H1 (cell line): ENCODE data around the gene CAMSAP1. TPM values are rescaled to one million over a fixed set of nuclear protein-coding genes. Genes with fewer than 3 reads are reported as not detected.

ENCODE experiments used
- CTCF ChIA-PET: fragments of 300-600 bp; sonication (Branson Sonifier 250); formaldehyde crosslinking; loops from one replicate; lab custom pipeline; 2021; ENCODE audit not compliant: partially characterized antibody; lab: Charles Lee
- POLR2A ChIA-PET: fragments of 300-600 bp; sonication (Branson Sonifier 250); formaldehyde crosslinking; loops from one replicate; lab custom pipeline; 2021; ENCODE audit warnings: inconsistent platforms; ENCODE audit not compliant: partially characterized antibody; lab: Charles Lee
- DNase-seq, 2 experiments: peaks; one replicate each; pipeline versions ENCODE4 v3.0.0 to v3.0.0-alpha.2; 2010 to 2022; ENCODE audit warnings: low spot score in 2 of 2, low read depth in 1 of 2, mixed read lengths in 1 of 2
- FAIRE-seq: peaks from 2 replicates; lab custom pipeline; 2011; peaks lifted over from hg19 to GRCh38; lab: Jason Lieb, UNC
- H2AFZ ChIP-seq: 2 replicates; pipeline ENCODE4 v1.8.1; 2012; ENCODE audit warnings: low read length, inconsistent platforms
- H2AK5ac ChIP-seq: 2 replicates; pipeline ENCODE4 v1.6.1; 2013; ENCODE audit warnings: low read depth, low read length
- H2BK120ac ChIP-seq: replicated peaks from 2 replicates; pipeline ENCODE3; 2013; ENCODE audit warnings: low read depth, low read length, inconsistent platforms
- H2BK12ac ChIP-seq: 2 replicates; pipeline ENCODE4 v1.6.1; 2013; ENCODE audit warnings: low read depth, low read length
- H2BK15ac ChIP-seq: 2 replicates; pipeline ENCODE4 v1.6.1; 2013; ENCODE audit warnings: low read length
- H2BK20ac ChIP-seq: 2 replicates; pipeline ENCODE4 v1.6.1; 2013; ENCODE audit warnings: low read length
- H2BK5ac ChIP-seq: 2 replicates; pipeline ENCODE4 v1.6.1; 2013; ENCODE audit warnings: low read depth, low read length
- H3K14ac ChIP-seq: 2 replicates; pipeline ENCODE4 v1.6.1; 2013; ENCODE audit warnings: inconsistent platforms; ENCODE audit not compliant: insufficient read length
- H3K18ac ChIP-seq: 2 replicates; pipeline ENCODE4 v1.6.1; 2013; ENCODE audit warnings: low read length; ENCODE audit errors: extremely low read depth
- H3K23ac ChIP-seq: 2 replicates; pipeline ENCODE4 v1.6.1; 2013; ENCODE audit warnings: inconsistent platforms; ENCODE audit not compliant: insufficient read length
- H3K23me2 ChIP-seq: 2 replicates; pipeline ENCODE4 v1.6.1; 2013; ENCODE audit warnings: low read depth, low read length
- H3K27ac ChIP-seq: 2 replicates; pipeline ENCODE4 v1.6.1; 2011; ENCODE audit warnings: low read depth, low read length, inconsistent platforms
- H3K27me3 ChIP-seq, 4 experiments: replicated peaks in 1 of 4; 1 replicate in 1 of 4; 2 replicates in 3 of 4; pipeline versions ENCODE4 v1.6.1 to v1.8.1; 2011 to 2013; ENCODE audit warnings: low read length in 3 of 4, mild to moderate bottlenecking in 3 of 4, inconsistent platforms in 2 of 4, mixed read lengths in 2 of 4, moderate library complexity in 1 of 4; ENCODE audit not compliant: control insufficient read depth in 3 of 4, insufficient read depth in 3 of 4; ENCODE audit errors: extremely low read depth in 1 of 4
- H3K36me3 ChIP-seq, 4 experiments: 2 replicates each; pipeline versions ENCODE4 v1.6.1 to v1.8.1; 2011 to 2013; ENCODE audit warnings: mild to moderate bottlenecking in 4 of 4, low read length in 3 of 4, moderate library complexity in 2 of 4, control low read depth in 1 of 4, inconsistent platforms in 1 of 4; ENCODE audit not compliant: insufficient read depth in 4 of 4, control insufficient read depth in 2 of 4
- H3K4ac ChIP-seq: replicated peaks from 2 replicates; pipeline ENCODE3; 2013; ENCODE audit warnings: low read length, low read depth, mixed read lengths, inconsistent platforms; ENCODE audit not compliant: insufficient read length
- H3K4me1 ChIP-seq, 4 experiments: replicated peaks in 1 of 4; 1 replicate in 1 of 4; 2 replicates in 3 of 4; pipeline versions ENCODE4 v1.6.1 to v1.8.1; 2011 to 2013; ENCODE audit warnings: low read length in 3 of 4, inconsistent platforms in 2 of 4, mixed read lengths in 1 of 4; ENCODE audit not compliant: insufficient read depth in 4 of 4, control insufficient read depth in 3 of 4
- H3K4me2 ChIP-seq, 2 experiments: 2 replicates each; pipeline versions ENCODE4 v1.6.1 to v1.8.1; 2011 to 2013; ENCODE audit warnings: low read depth in 2 of 2, low read length in 2 of 2, control low read depth in 1 of 2, inconsistent platforms in 1 of 2, mild to moderate bottlenecking in 1 of 2; ENCODE audit not compliant: insufficient read depth in 1 of 2
- H3K4me3 ChIP-seq, 4 experiments: fragments of 200-600, 300-600 bp in 1 of 4; sonication (generic), shearing (Covaris generic), sonication (Bioruptor Twin) in 1 of 4; 2 replicates each; pipeline versions ENCODE4 v1.5.1 to v1.8.1; 2011 to 2016; ENCODE audit warnings: low read length in 4 of 4, low read depth in 3 of 4, control low read depth in 2 of 4, inconsistent platforms in 2 of 4, mild to moderate bottlenecking in 2 of 4, mixed read lengths in 1 of 4, moderate library complexity in 1 of 4; ENCODE audit not compliant: insufficient read depth in 2 of 4; ENCODE audit errors: extremely low read depth in 1 of 4
- H3K56ac ChIP-seq: replicated peaks from 2 replicates; pipeline ENCODE3; 2013; ENCODE audit warnings: low read depth, mild to moderate bottlenecking, mixed read lengths, low read length, inconsistent platforms; ENCODE audit not compliant: insufficient read length
- H3K79me1 ChIP-seq: 2 replicates; pipeline ENCODE4 v1.6.1; 2013; ENCODE audit warnings: low read depth, low read length, control low read depth
- H3K79me2 ChIP-seq, 2 experiments: 2 replicates each; pipeline versions ENCODE4 v1.6.1 to v1.8.1; 2012 to 2013; ENCODE audit warnings: low read length in 2 of 2, mild to moderate bottlenecking in 2 of 2, inconsistent platforms in 1 of 2; ENCODE audit not compliant: insufficient read depth in 2 of 2, control insufficient read depth in 1 of 2
- H3K9ac ChIP-seq, 4 experiments: replicated peaks in 1 of 4; 1 replicate in 1 of 4; 2 replicates in 3 of 4; pipeline versions ENCODE4 v1.6.1 to v1.8.1; 2011 to 2013; ENCODE audit warnings: low read depth in 3 of 4, low read length in 3 of 4, control low read depth in 2 of 4, mild to moderate bottlenecking in 2 of 4, moderate library complexity in 2 of 4, inconsistent platforms in 1 of 4; ENCODE audit errors: extremely low read depth in 1 of 4
- H3K9me3 ChIP-seq, 2 experiments: 2 replicates each; pipeline versions ENCODE4 v1.6.1 to v1.8.1; 2012 to 2013; ENCODE audit warnings: mild to moderate bottlenecking in 2 of 2, moderate library complexity in 2 of 2, control low read depth in 1 of 2, inconsistent platforms in 1 of 2, low read depth in 1 of 2, low read length in 1 of 2, mixed read lengths in 1 of 2; ENCODE audit not compliant: insufficient read depth in 2 of 2
- H4K20me1 ChIP-seq, 2 experiments: replicated peaks in 1 of 2; 2 replicates each; pipeline versions ENCODE3 to v1.8.1; 2011 to 2013; ENCODE audit warnings: inconsistent platforms in 2 of 2, low read length in 2 of 2, mild to moderate bottlenecking in 1 of 2; ENCODE audit not compliant: insufficient read depth in 2 of 2, control insufficient read depth in 1 of 2
- H4K5ac ChIP-seq: 2 replicates; pipeline ENCODE4 v1.6.1; 2013; ENCODE audit warnings: low read length, low read depth, mixed read lengths, inconsistent platforms; ENCODE audit not compliant: insufficient read length
- H4K8ac ChIP-seq: 2 replicates; pipeline ENCODE4 v1.8.0; 2013; ENCODE audit warnings: mild to moderate bottlenecking, moderate library complexity, low read length, inconsistent platforms; ENCODE audit not compliant: insufficient read depth; ENCODE audit errors: extremely low read depth
- H4K91ac ChIP-seq: replicated peaks from 2 replicates; pipeline ENCODE3; 2013; ENCODE audit warnings: low read length, mixed read lengths, inconsistent platforms; ENCODE audit not compliant: insufficient read length
- BACH1 ChIP-seq: IDR thresholded peaks from 2 replicates; pipeline ENCODE4 v1.6.1; 2012; ENCODE audit warnings: low read length, improper control_type of control experiment
- CREB1 ChIP-seq: IDR thresholded peaks from 2 replicates; pipeline ENCODE4 v1.6.1; 2012; ENCODE audit warnings: inconsistent platforms
- EP300 ChIP-seq, 2 experiments: IDR thresholded peaks; 1 replicate in 1 of 2; 2 replicates in 1 of 2; pipeline ENCODE4 v1.6.1; 2011 to 2012; ENCODE audit warnings: low read depth in 2 of 2, low read length in 2 of 2, mild to moderate bottlenecking in 2 of 2, borderline replicate concordance in 1 of 2, inconsistent platforms in 1 of 2, moderate library complexity in 1 of 2
- KDM1A ChIP-seq: fragments of 200-600, 300-600 bp; sonication (generic); IDR thresholded peaks from 2 replicates; pipeline ENCODE4 v1.7.1; 2016; ENCODE audit warnings: mild to moderate bottlenecking, low read length, borderline replicate concordance
- MAFK ChIP-seq: IDR thresholded peaks from 2 replicates; pipeline ENCODE4 v1.6.1; 2012; ENCODE audit warnings: low read depth, mild to moderate bottlenecking, improper control_type of control experiment, low read length
- NRF1 ChIP-seq: IDR thresholded peaks from 2 replicates; pipeline ENCODE4 v1.6.1; 2011; ENCODE audit warnings: mild to moderate bottlenecking, low read depth, low read length, improper control_type of control experiment
- SIX5 ChIP-seq: IDR thresholded peaks from 2 replicates; pipeline ENCODE4 v1.6.1; 2011; ENCODE audit warnings: mild to moderate bottlenecking, low read depth, low read length
- SRF ChIP-seq: IDR thresholded peaks from 2 replicates; pipeline ENCODE4 v1.6.1; 2011; ENCODE audit warnings: mild to moderate bottlenecking, low read depth, low read length, moderate library complexity
- SUZ12 ChIP-seq: fragments of 200-600 bp; sonication (generic); IDR thresholded peaks from 2 replicates; pipeline ENCODE4 v1.6.1; 2012; ENCODE audit warnings: mild to moderate bottlenecking, inconsistent platforms, low read length, moderate library complexity, mixed read lengths
- TAF1 ChIP-seq: IDR thresholded peaks from 2 replicates; pipeline ENCODE4 v1.6.1; 2011; ENCODE audit warnings: mild to moderate bottlenecking, low read depth, low read length
- WGBS, 2 experiments: shearing (Covaris generic) in 1 of 2; methylation state at CpG; one replicate each; pipeline versions ENCODE4 v1.1.6 to v1.1.7; 2013 to 2015; ENCODE audit warnings: low lambda C conversion rate in 2 of 2, mixed read lengths in 2 of 2, inconsistent platforms in 1 of 2, low coverage in 1 of 2, missing lambda C conversion rate in 1 of 2; ENCODE audit not compliant: insufficient replicate concordance in 2 of 2, insufficient coverage in 1 of 2, insufficient read length in 1 of 2; ENCODE audit errors: extremely low coverage in 1 of 2, missing lambda C conversion rate in 1 of 2; 5-methylcytosine and 5-hydroxymethylcytosine counted together
- polyA plus RNA-seq, 7 experiments: library from polyadenylated mRNA; depleted of rRNA in 3 of 7; stranded (reverse) in 5 of 7; unstranded in 2 of 7; fragments of >200 nt in 5 of 7; fragments of 200-250 nt in 2 of 7; gene quantifications; 1 replicate in 5 of 7; 2 replicates in 1 of 7; 4 replicates in 1 of 7; pipeline versions ENCODE4 v1.2.1 to v1.2.3, GENCODE V29; 2011 to 2013; ENCODE audit warnings: missing spikeins in 2 of 7, mixed read lengths in 2 of 7
- total RNA-seq: library from RNA; stranded (reverse); fragmentation: NEBNext Ultra II Directional; extraction: Animal tissue kit (Norgen Biotek cat#: 25700); gene quantifications from 2 replicates; pipeline ENCODE4 v1.2.1, GENCODE V29; 2021

The CAMSAP1 gene
- total and polyA plus RNA-seq, 2 of the 8 experiments (the other 6 are each of a cell fraction or from before 2014, with no cell fraction given), result 13.4 to 44.0 TPM

GRCh38 chr9:135849181-135849580 lies 58.2 kb downstream of the CAMSAP1 start:
- Histone ChIP-seq H3K79me1 (peaks cover 10% of the 10 kb centered on the region; the same call in 1 of the 2 replicates), H3K4me2 (no peak overlapping the region), H3K4me3 (no peak overlapping the region), H3K27ac (no peak overlapping the region), H3K9ac (no peak overlapping the region), H2AFZ (no peak overlapping the region), H2AK5ac (no peak overlapping the region), H3K79me2 (peaks cover 4 to 52% of the 10 kb centered on the region in 2 experiments; a peak in 3 of 4 replicates), H4K5ac (no peak overlapping the region), H3K23me2 (no peaks in the 10 kb centered on the region), H3K36me3 (peaks cover 0 to 30% (median 5%) of the 10 kb centered on the region in 4 experiments; a peak in 7 of 8 replicates), H2BK120ac (no peak overlapping the region), H3K9me3 (no peaks in the 10 kb centered on the region), H3K18ac (no peak overlapping the region), H3K14ac (no peak overlapping the region), H3K27me3 (no peaks in the 10 kb centered on the region), H2BK20ac (no peak overlapping the region), H3K23ac (no peak overlapping the region), H4K20me1 (peaks cover 0 to 10% of the 10 kb centered on the region in 2 experiments), H3K4me1 (peaks cover 0 to 6% (median 3%) of the 10 kb centered on the region in 4 experiments; a peak in 5 of 7 replicates), H2BK15ac (no peak overlapping the region), H4K91ac (no peak overlapping the region), H3K4ac (no peak overlapping the region), H2BK12ac (no peak overlapping the region), H4K8ac (no peak overlapping the region), H2BK5ac (no peak overlapping the region), H3K56ac (no peak overlapping the region)
- ChIA-PET CTCF (interaction anchor here (1.2 to 1.9 kb wide), 4 partner anchors 9 to 16 kb away, joined by 3 to 11 read pairs (median 4); no protein-coding TSS in a partner anchor), POLR2A (interaction anchor here (1.3 kb wide), 1 partner anchor 200 kb away, joined by 3 read pairs; no protein-coding TSS in a partner anchor)
- no peak for FAIRE-seq
- DNase-seq, result no peak
- TF ChIP-seq CREB1, result no peak
- TF ChIP-seq KDM1A, result no peak
- TF ChIP-seq TAF1, result no peak
- no peak for TF ChIP-seq NRF1
- TF ChIP-seq EP300 (IDR thresholded peaks at IDR 0.05; ENCODE audit: borderline replicate concordance in 1 of 2, low read depth in 2 of 2, low read length in 2 of 2), result no peak
- TF ChIP-seq SIX5, result no peak
- no peak for TF ChIP-seq SRF
- TF ChIP-seq BACH1, result no peak
- no peak for TF ChIP-seq SUZ12
- no peak for TF ChIP-seq MAFK
- WGBS, 2 experiments, result 82% methylated on average over 8 of the region's 8 CpGs; no CpG with 5 or more reads in 1 of the 2 experiments
